Liver (tissue), 9 donors: ENCODE data around the gene ZDHHC9. TPM values are rescaled to one million over a fixed set of nuclear protein-coding genes. Genes with fewer than 3 reads are reported as not detected.

Experiments used
- DNase-seq: peaks from one replicate; pipeline ENCODE4 v3.0.0-alpha.2; 2017; ENCODE audit warnings: low spot score
- H3K27ac ChIP-seq, 2 donors: one replicate each; pipeline ENCODE4 v1.7.0; 2013; ENCODE audit warnings: inconsistent platforms in 2 of 2, low read length in 2 of 2, control low read depth in 1 of 2, low read depth in 1 of 2, mild to moderate bottlenecking in 1 of 2
- H3K27me3 ChIP-seq, 4 donors: one replicate each; pipeline versions ENCODE4 v1.6.1 to v1.7.0; 2013; ENCODE audit warnings: low read length in 3 of 4, inconsistent platforms in 1 of 4, mild to moderate bottlenecking in 1 of 4, moderate library complexity in 1 of 4; ENCODE audit not compliant: control insufficient read depth in 4 of 4, insufficient read depth in 4 of 4
- H3K36me3 ChIP-seq, 4 donors: one replicate each; pipeline versions ENCODE4 v1.6.1 to v1.7.0; 2013; ENCODE audit warnings: low read length in 3 of 4, mild to moderate bottlenecking in 3 of 4, low read depth in 1 of 4, moderate library complexity in 1 of 4; ENCODE audit not compliant: control insufficient read depth in 4 of 4, insufficient read depth in 3 of 4
- H3K4me1 ChIP-seq, 4 donors: one replicate each; pipeline versions ENCODE4 v1.6.1 to v1.7.0; 2013; ENCODE audit warnings: low read length in 3 of 4, mild to moderate bottlenecking in 3 of 4, moderate library complexity in 1 of 4; ENCODE audit not compliant: control insufficient read depth in 4 of 4, insufficient read depth in 4 of 4
- H3K4me3 ChIP-seq, 3 donors: one replicate each; pipeline versions ENCODE4 v1.6.1 to v1.7.0; 2013; ENCODE audit warnings: low read length in 3 of 3, control low read depth in 1 of 3, low read depth in 1 of 3, mild to moderate bottlenecking in 1 of 3
- H3K9ac ChIP-seq, 2 donors: one replicate each; pipeline ENCODE4 v1.7.0; 2013; ENCODE audit warnings: low read length in 2 of 2, mild to moderate bottlenecking in 2 of 2, moderate library complexity in 2 of 2, control low read depth in 1 of 2, low read depth in 1 of 2
- H3K9me3 ChIP-seq, 4 donors: one replicate each; pipeline versions ENCODE4 v1.6.1 to v1.7.0; 2013; ENCODE audit warnings: low read length in 3 of 4; ENCODE audit not compliant: control insufficient read depth in 4 of 4
- EGR1 ChIP-seq, 2 donors: IDR thresholded peaks; 2 replicates each; pipeline ENCODE4 v1.6.1; 2016 to 2018; ENCODE audit warnings: antibody characterized with exemption in 2 of 2, low read depth in 2 of 2
- FOXA1 ChIP-seq: IDR thresholded peaks from 2 replicates; pipeline ENCODE4 v1.6.1; 2016; ENCODE audit warnings: antibody characterized with exemption
- FOXA2 ChIP-seq: IDR thresholded peaks from 2 replicates; pipeline ENCODE4 v1.6.1; 2016; ENCODE audit warnings: antibody characterized with exemption
- GABPA ChIP-seq, 2 donors: IDR thresholded peaks in 1 of 2; conservative IDR thresholded peaks in 1 of 2; 2 replicates each; pipeline ENCODE4 v1.6.1; 2016; ENCODE audit warnings: antibody characterized with exemption in 2 of 2, mild to moderate bottlenecking in 1 of 2, moderate library complexity in 1 of 2
- HNF4A ChIP-seq, 2 donors: conservative IDR thresholded peaks; 2 replicates each; pipeline ENCODE4 v1.6.1; 2016; ENCODE audit warnings: antibody characterized with exemption in 2 of 2, mild to moderate bottlenecking in 2 of 2
- HNF4G ChIP-seq: IDR thresholded peaks from 2 replicates; pipeline ENCODE4 v1.6.1; 2016; ENCODE audit warnings: antibody characterized with exemption
- JUND ChIP-seq, 2 donors: IDR thresholded peaks; 2 replicates each; pipeline ENCODE4 v1.6.1; 2016; ENCODE audit warnings: antibody characterized with exemption in 2 of 2
- NR2F2 ChIP-seq: IDR thresholded peaks from 2 replicates; pipeline ENCODE4 v1.6.1; 2016; ENCODE audit warnings: antibody characterized with exemption
- RAD21 ChIP-seq, 2 donors: IDR thresholded peaks; 2 replicates each; pipeline ENCODE4 v1.6.1; 2016; ENCODE audit warnings: antibody characterized with exemption in 2 of 2, mild to moderate bottlenecking in 2 of 2
- REST ChIP-seq: IDR thresholded peaks from 2 replicates; pipeline ENCODE4 v1.6.1; 2016; ENCODE audit warnings: antibody characterized with exemption, mild to moderate bottlenecking
- RXRA ChIP-seq, 2 donors: IDR thresholded peaks; 2 replicates each; pipeline ENCODE4 v1.6.1; 2017 to 2018; ENCODE audit warnings: antibody characterized with exemption in 2 of 2, mild to moderate bottlenecking in 1 of 2
- SP1 ChIP-seq: IDR thresholded peaks from 2 replicates; pipeline ENCODE4 v1.6.1; 2018; ENCODE audit warnings: antibody characterized with exemption, mild to moderate bottlenecking
- TAF1 ChIP-seq: conservative IDR thresholded peaks from 2 replicates; pipeline ENCODE4 v1.6.1; 2016; ENCODE audit warnings: antibody characterized with exemption, mild to moderate bottlenecking
- YY1 ChIP-seq: IDR thresholded peaks from 2 replicates; pipeline ENCODE4 v1.6.1; 2016; ENCODE audit warnings: antibody characterized with exemption, mild to moderate bottlenecking
- ZBTB33 ChIP-seq: IDR thresholded peaks from 2 replicates; pipeline ENCODE4 v1.6.1; 2016; ENCODE audit warnings: antibody characterized with exemption
- WGBS: extraction: QIAGEN DNeasy Blood & Tissue Kit; methylation state at CpG from one replicate; pipeline ENCODE4 v1.1.7; 2013; 5-methylcytosine and 5-hydroxymethylcytosine counted together
- polyA plus RNA-seq, 2 donors: library from polyadenylated mRNA; stranded (reverse) in 1 of 2; unstranded in 1 of 2; fragments of 200-250 nt in 1 of 2; fragments of >200 nt in 1 of 2; fragmentation: Nextera tagmentation in 1 of 2; extraction: Ambion mirVana in 1 of 2; gene quantifications; one replicate each; pipeline versions ENCODE4 v1.2.1 to v1.2.3, GENCODE V29; 2013 to 2015
- total RNA-seq, 2 donors: library from RNA; depleted of rRNA; stranded (reverse); fragments of >200 nt; gene quantifications; one replicate each; pipeline ENCODE4 v1.2.3, GENCODE V29; 2014
- TF ChIP-seq, protein P1 (sequence below): IDR thresholded peaks from 2 replicates; pipeline ENCODE4 v1.6.1; 2016; ENCODE audit warnings: antibody characterized with exemption
- TF ChIP-seq, protein P2 (sequence below): IDR thresholded peaks from 2 replicates; pipeline ENCODE4 v1.6.1; 2016; ENCODE audit warnings: antibody characterized with exemption
- TF ChIP-seq, protein P3 (sequence below): fragments of 150-350 bp; IDR thresholded peaks from 2 replicates; pipeline ENCODE4 v1.5.1; 2017; ENCODE audit warnings: improper control_type of control experiment, low read depth, low read length; ENCODE audit not compliant: missing input control
- donor health status: healthy.
- donor health status: healthy.
- donor health status: healthy.
- donor health status: healthy.
- donor health status: healthy.

The ZDHHC9 gene
- total and polyA plus RNA-seq, 4 donors, result 10.2 to 26.8 (median 24.3) TPM

- Histone ChIP-seq H3K9ac (no peak overlapping the region), H3K27me3 (no peaks in the 10 kb centered on the region), H3K4me1 (no peaks in the 10 kb centered on the region), H3K4me3 (no peak overlapping the region), H3K9me3 (no peaks in the 10 kb centered on the region), H3K36me3 (no peaks in the 10 kb centered on the region), H3K27ac (no peak overlapping the region)
- no peak for DNase-seq
- 87% methylated on average over 6 of the region's 6 CpGs for WGBS
- no peak for TF ChIP-seq RAD21 (IDR thresholded peaks at IDR 0.05)
- TF ChIP-seq ZBTB33, result no peak
- TF ChIP-seq, protein P1, sequence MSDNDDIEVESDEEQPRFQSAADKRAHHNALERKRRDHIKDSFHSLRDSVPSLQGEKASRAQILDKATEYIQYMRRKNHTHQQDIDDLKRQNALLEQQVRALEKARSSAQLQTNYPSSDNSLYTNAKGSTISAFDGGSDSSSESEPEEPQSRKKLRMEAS, result no peak
- TF ChIP-seq GABPA (IDR thresholded peaks at IDR 0.05 in 1 of 2, conservative IDR thresholded peaks at IDR 0.05 in 1 of 2), result no peak
- TF ChIP-seq YY1, result no peak
- no peak for TF ChIP-seq NR2F2
- TF ChIP-seq HNF4A (conservative IDR thresholded peaks at IDR 0.05), result no peak
- TF ChIP-seq, protein P2, sequence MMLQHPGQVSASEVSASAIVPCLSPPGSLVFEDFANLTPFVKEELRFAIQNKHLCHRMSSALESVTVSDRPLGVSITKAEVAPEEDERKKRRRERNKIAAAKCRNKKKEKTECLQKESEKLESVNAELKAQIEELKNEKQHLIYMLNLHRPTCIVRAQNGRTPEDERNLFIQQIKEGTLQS, result no peak
- no peak for TF ChIP-seq RXRA (IDR thresholded peaks at IDR 0.05)
- no peak for TF ChIP-seq FOXA1
- no peak for TF ChIP-seq SP1
- no peak for TF ChIP-seq TAF1
- no peak for TF ChIP-seq REST
- no peak for TF ChIP-seq HNF4G
- no peak for TF ChIP-seq EGR1 (IDR thresholded peaks at IDR 0.05; ENCODE audit: low read depth in 2 of 2)
These were observed 55.2 kb downstream of the ZDHHC9 start for GRCh38 chrX:129788527-129788926.

DNA sequence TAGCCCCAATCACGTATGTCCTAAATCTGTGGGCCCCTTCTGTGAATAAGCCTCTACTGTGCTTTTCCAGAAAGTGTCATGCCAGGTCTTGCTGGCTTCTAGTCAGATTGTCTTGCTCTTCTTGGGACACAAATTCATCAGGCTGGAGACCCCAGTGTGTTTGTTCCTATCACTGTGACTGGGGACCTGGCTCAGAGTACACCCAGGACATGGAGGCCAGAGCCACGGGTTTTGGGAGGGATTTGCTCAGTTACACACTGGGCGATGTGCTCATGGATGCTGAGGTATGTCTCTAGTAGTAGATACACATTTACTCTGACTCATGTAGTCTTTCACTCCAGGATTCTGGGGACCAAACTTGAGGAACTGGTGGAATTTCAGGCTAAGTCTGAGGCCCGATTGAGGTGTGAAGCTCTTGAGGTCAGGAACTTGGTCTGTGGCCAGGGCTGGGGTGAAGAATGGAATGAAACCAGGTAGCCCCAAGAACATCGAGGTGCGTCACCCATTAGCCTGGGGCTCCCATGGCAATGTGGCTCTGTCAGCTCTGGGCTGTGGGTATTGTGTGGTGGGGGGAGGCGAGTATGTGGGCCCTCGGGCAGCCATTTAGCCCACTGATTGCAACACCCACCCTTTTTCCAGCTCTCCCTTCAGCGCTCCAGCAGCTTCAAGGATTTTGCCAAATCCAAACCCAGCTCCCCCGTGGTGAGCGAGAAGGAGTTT is 56.2 kb downstream of the ZDHHC9 start:
- no peaks in the 10 kb centered on the region for H3K4me1 ChIP-seq
- H3K9me3 ChIP-seq, result no peaks in the 10 kb centered on the region
- no peak for DNase-seq
- no peaks in the 10 kb centered on the region for H3K27me3 ChIP-seq
- H3K9ac ChIP-seq, result no peak overlapping the region
- WGBS, result 88% methylated on average over 11 of the region's 11 CpGs
- H3K4me3 ChIP-seq, result no peak overlapping the region
- H3K36me3 ChIP-seq, result no peaks in the 10 kb centered on the region
- no peak overlapping the region for H3K27ac ChIP-seq
- TF ChIP-seq RXRA (IDR thresholded peaks at IDR 0.05) (no peak), JUND (IDR thresholded peaks at IDR 0.05) (no peak), EGR1 (IDR thresholded peaks at IDR 0.05; ENCODE audit: low read depth in 2 of 2) (no peak), FOXA2 (no peak), YY1 (no peak), TAF1 (no peak), HNF4G (no peak), ZBTB33 (no peak), GABPA (IDR thresholded peaks at IDR 0.05 in 1 of 2, conservative IDR thresholded peaks at IDR 0.05 in 1 of 2) (no peak), NR2F2 (no peak), FOXA1 (no peak), RAD21 (IDR thresholded peaks at IDR 0.05) (no peak)
- TF ChIP-seq, protein P1, result no peak
- TF ChIP-seq, protein P3, sequence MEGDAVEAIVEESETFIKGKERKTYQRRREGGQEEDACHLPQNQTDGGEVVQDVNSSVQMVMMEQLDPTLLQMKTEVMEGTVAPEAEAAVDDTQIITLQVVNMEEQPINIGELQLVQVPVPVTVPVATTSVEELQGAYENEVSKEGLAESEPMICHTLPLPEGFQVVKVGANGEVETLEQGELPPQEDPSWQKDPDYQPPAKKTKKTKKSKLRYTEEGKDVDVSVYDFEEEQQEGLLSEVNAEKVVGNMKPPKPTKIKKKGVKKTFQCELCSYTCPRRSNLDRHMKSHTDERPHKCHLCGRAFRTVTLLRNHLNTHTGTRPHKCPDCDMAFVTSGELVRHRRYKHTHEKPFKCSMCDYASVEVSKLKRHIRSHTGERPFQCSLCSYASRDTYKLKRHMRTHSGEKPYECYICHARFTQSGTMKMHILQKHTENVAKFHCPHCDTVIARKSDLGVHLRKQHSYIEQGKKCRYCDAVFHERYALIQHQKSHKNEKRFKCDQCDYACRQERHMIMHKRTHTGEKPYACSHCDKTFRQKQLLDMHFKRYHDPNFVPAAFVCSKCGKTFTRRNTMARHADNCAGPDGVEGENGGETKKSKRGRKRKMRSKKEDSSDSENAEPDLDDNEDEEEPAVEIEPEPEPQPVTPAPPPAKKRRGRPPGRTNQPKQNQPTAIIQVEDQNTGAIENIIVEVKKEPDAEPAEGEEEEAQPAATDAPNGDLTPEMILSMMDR, result no peak
